ENCODE results near the gene APOB. TPM values are rescaled to one million over a fixed set of nuclear protein-coding genes. Genes with fewer than 3 reads are reported as not detected.

APOB gene
- total RNA-seq, 1 donor from 2014 or later = 1.7 TPM

- DNase-seq (ENCODE audit: low spot score) = no peak
Measured at GRCh38 chr2:21019000-21019677, 24.7 kb downstream of the APOB start.

DNA sequence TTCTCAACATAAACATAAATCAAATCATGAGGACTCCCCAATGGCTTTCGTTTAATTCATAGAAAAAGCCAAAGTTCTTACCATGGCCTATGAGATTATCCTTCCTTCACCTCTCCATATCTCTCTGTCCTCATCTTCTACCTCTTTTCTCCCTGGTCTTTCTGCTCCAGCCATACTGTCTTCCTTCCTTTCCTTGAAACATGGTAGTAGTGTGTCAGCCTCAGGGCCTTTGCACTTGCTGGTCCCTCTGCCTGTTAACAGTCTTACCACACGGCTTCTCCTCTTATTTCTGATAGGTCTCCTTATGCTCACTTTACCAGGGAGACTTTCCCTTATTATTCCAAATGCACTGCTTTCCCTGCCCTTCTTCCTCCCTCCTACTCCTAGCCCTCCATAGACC is 25.6 kb downstream of the APOB start:
- no peak for DNase-seq (ENCODE audit: low spot score)

DNA sequence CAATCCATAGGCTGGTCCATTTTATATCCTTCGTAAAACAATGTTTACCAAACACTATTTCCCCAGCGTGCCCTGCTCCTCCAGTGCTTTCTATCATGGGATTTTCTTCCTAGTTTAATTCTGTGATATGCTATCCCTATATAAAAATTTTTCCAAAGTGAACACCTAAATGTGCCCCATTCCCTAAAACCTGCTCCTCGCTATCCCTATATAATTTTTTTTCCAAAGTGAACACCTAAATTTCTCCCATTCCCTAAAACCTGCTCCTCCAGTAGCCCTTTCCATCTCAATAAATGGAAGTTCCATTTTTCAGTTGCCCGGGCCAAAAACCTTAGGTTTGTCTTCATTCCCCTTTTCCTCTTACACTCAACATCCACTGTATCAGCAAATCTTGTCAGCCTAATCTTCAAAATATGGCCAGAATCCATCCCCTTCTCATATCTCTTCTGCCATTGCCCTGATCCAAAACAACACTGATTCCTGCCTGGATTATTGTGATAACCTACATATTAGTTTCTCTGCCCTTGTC is 26.1 kb downstream of the APOB start:
- DNase-seq (ENCODE audit: low spot score) = no peak

- no peak for DNase-seq (ENCODE audit: low spot score)
Measured at GRCh38 chr2:21015281-21015645, 28.6 kb downstream of the APOB start.

GRCh38 chr2:21014364-21015280 is 29.3 kb downstream of the APOB start:
- DNase-seq (ENCODE audit: low spot score) = no peak

DNA sequence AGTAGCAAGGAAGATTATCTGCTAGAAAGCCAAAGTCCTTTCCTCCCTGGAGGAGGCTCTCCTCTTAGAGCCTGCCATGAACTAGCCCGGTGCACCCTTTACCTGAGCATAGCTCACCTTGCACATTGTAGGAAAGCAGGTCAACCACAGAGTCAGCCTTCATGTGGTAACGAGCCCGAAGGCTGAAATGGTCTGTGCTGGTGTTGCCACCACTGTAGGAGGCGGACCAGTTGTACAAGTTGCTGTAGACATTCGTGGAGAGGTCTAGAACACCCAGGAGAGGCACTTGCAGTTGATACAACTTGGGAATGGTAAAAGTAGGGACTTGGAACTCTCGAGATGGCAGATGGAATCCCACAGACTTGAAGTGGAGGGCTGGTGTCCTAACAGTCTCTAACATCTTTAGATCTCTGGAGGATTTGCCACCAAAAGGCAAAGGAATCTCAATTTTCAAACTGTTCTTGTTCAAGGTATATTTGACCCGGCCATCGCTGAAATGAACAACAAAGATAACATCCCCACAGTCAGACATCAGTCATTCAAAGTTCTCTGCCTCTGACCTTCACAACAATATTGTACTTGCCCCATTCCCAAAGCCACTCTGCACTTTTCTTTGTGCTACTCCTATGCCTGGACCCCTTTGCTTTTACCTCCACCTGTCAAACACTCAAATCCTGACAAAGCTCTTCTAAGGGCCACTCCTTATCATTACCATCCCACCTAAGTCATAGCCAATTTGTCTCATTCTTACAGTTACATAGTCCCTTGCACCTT is 30.6 kb downstream of the APOB start:
- no peak for DNase-seq (ENCODE audit: low spot score)

DNA sequence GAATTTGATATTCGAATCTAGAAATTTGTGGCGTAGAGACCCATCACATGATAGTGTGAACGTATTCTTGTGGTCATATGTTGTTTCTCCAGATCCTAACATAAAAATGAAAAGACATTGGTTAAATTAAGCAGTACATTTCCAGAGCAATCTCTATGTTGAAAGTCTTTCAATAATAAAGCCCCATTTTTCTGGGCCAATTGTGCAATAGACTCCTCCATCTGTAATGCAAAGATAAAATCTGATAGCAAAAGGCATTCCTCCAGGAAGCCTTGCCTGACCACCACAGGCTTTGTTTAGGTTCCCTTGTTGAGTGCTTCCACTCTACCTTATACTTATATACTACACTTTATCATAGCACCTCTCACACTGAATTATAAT is 31.3 kb downstream of the APOB start:
- DNase-seq (ENCODE audit: low spot score) = no peak

DNA sequence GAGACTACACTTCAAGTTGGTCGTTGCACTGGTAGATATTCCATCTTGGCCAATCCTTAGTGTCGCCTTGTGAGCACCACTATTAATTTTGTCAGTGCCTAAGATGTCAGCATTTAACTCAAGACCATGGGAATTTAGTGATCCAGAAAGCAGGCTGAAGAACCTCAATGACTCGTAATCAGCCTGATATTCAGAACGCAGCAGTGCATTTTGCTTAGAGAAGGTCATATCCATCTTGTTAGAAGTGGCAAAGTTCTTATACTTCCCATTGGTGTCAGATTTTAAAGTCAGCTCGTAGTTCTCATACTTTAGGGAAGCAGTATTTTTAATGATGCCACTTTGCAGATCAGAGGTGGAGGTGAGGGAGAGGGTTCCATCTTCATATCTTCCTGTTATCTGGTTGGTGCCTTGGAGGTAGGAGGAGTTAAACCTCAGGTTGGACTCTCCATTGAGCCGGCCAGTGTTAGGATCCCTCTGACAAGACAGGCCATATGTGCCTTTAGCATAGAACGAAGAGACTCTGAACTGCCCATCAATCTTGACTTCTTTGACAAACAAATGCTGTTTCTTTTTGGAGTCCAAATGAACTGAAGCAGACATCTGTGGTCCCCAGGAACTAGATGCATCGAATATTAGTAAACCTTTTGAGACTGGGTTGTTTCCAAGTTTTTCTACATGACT is 31.9 kb downstream of the APOB start:
- DNase-seq (ENCODE audit: low spot score) = no peak

GRCh38 chr2:21011453-21011852 is 32.4 kb downstream of the APOB start:
- DNase-seq (ENCODE audit: low spot score) = no peak

- DNase-seq (ENCODE audit: low spot score) = no peak
Measured at GRCh38 chr2:21010813-21011439, 32.9 kb downstream of the APOB start.

GRCh38 chr2:21009662-21010225 is 34.1 kb downstream of the APOB start:
- DNase-seq (ENCODE audit: low spot score) = no peak

DNA sequence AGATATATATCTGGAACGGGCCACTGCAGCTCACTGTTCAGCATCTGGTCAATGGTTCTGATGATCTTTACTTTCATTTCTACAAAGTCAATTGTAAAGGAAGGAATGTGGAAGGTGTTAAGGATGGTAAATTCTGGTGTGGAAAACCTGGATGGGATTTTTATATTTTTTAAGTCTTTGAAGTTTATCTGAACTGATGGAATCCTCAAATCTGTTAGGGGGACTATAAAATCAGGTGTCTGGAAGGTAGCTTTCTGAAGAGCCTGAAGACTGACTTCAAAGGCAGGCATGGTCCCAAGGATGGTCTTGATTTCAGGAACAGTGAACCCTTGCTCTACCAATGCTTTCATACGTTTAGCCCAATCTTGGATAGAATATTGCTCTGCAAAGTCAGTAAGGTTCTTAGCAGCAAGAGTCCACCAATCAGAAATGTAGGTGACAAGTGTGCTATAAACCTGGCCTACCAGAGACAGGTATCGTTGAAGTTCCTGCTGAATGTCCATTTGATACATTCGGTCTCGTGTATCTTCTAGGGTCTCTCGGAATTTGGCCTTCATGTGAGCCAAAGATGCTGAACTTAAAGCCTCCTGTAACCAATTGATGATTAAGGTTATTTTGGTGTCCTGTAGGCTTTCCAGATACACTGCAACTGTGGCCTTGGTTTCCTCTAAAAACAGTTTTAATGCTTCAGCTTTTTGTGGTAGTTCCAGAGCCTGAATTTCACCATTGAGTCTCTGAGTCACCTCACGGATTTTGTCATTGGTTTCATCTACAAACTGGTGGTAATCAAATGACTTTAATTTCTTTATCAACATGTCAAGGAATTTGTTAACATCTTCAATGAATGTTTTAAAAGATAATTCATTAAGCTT is 34.8 kb downstream of the APOB start:
- DNase-seq (ENCODE audit: low spot score) = no peak

DNA sequence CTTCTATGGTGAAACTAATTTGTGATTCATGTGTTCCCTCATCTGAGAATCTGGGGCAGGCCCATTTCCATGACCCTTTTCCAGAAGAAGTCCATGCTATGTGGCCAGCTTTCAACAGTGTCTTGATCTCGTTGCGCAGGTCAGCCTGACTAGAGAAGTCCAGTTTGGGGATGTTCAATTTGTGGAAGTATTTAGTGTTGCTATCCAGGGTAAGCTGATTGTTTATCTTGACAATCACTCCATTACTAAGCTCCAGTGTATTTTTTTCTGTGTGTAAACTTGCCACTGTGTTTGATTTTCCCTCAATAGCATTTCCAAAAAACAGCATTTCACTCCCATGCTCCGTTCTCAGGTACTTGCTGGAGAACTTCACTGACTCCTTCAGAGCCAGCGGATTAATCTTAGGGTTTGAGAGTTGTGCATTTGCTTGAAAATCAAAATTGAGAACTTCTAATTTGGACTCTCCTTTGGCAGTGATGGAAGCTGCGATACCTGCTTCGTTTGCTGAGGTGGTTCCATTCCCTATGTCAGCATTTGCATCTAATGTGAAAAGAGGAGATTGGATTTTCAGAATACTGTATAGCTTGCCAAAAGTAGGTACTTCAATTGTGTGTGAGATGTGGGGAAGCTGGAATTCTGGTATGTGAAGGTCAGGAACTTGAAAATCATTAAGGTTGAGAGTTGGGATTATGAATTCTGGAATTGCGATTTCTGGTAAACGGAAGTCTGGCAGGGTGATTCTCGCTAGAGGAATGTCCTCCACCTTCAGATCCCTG is 35.7 kb downstream of the APOB start:
- no peak for DNase-seq (ENCODE audit: low spot score)

- no peak for DNase-seq (ENCODE audit: low spot score)
Measured at GRCh38 chr2:21007129-21008013, 36.5 kb downstream of the APOB start.

DNA sequence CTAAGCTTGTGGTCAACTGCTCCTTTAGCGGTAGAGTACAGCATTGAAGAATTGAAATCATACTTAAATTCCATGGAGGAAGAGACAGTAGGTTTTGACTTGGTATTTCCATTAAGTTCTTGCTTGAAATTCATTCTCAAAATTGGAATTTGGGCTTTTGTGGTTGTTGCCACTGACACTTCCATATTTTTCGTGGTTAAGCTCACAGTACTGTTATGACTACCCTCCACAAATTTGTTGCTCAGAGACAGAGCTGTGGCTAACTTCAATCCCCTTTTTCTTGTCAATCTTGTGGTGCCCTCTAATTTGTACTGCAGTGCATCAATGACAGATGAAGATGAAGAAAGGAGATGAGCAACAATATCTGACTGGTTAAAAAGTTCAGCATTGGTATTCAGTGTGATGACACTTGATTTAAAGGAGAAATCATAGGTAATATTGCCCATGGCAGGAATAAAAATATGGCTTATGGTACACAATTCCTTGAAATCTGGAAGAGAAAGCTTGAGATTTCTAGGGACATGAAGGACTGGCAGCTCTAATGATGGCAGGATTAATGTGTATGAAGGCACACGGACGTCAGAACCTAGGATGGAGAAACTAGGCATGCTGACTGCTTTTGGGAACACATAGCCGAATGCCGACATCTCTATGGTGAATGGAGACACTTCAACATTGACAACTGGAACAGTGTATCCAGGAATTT is 37.3 kb downstream of the APOB start:
- no peak for DNase-seq (ENCODE audit: low spot score)

DNA sequence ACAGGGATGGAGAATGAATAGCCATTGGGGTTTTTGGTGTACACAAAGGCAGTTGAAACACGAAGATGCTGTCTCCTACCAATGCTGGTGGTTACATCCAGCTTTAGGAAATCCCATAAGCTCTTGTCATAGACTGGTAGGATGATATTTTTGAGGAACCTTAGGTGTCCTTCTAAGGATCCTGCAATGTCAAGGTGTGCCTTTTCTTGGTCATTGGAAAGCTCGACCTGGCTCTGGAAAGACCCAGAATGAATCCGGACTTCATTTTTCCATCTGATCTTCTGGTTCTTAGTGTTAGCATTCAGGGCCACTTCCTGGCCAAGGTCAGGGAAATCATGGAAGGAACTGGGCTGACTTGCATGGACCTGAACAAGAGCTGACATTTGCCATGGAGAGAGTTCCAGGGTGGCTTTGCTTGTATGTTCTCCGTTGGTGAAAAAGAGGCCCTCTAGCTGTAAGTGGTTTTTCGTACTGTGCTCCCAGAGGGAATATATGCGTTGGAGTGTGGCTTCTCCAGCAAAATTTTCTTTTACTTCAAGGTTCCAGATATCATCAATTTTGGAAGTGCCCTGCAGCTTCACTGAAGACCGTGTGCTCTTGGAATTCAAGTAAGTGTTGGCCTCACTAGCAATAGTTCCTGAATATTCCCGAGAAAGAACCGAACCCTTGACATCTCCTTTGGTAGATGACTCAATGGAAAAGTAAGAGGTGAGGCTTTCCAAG is 38.0 kb downstream of the APOB start:
- DNase-seq (ENCODE audit: low spot score) = no peak
